Smooth muscle cell (in vitro differentiated cells): ENCODE results near the gene ICOSLG. TPM values are rescaled to one million over a fixed set of nuclear protein-coding genes. Genes with fewer than 3 reads are reported as not detected.

Experiments used
- DNase-seq: peaks from one replicate; lab custom pipeline; 2025; ENCODE audit not compliant: unreplicated experiment; lab: John Stamatoyannopoulos, UW
- H2AFZ ChIP-seq: fragments of 200-600 bp; sonication (generic); 2 replicates; pipeline ENCODE4 v1.6.0; 2016; ENCODE audit warnings: antibody characterized with exemption, low read depth, mild to moderate bottlenecking
- H3F3A ChIP-seq: fragments of 200-600 bp; sonication (generic); 2 replicates; pipeline ENCODE4 v1.6.0; 2017; ENCODE audit warnings: antibody characterized with exemption, low read depth
- H3K27ac ChIP-seq: fragments of 200-600 bp; sonication (generic); 2 replicates; pipeline ENCODE4 v1.5.1; 2016; ENCODE audit warnings: low read depth, mild to moderate bottlenecking
- H3K27me3 ChIP-seq: fragments of 200-600 bp; sonication (generic); 2 replicates; pipeline ENCODE4 v1.6.1; 2016; ENCODE audit warnings: low read depth, mild to moderate bottlenecking
- H3K36me3 ChIP-seq: fragments of 200-600 bp; sonication (generic); 2 replicates; pipeline ENCODE4 v1.5.1; 2016; ENCODE audit warnings: low read depth
- H3K4me1 ChIP-seq: fragments of 200-600 bp; sonication (generic); 2 replicates; pipeline ENCODE4 v1.5.1; 2016; ENCODE audit warnings: low read depth
- H3K4me2 ChIP-seq: fragments of 200-600 bp; sonication (generic); 2 replicates; pipeline ENCODE4 v1.6.0; 2016; ENCODE audit warnings: mild to moderate bottlenecking
- H3K4me3 ChIP-seq: fragments of 200-600 bp; sonication (generic); 2 replicates; pipeline ENCODE4 v1.5.1; 2016; ENCODE audit warnings: mild to moderate bottlenecking
- H3K79me2 ChIP-seq: fragments of 200-600 bp; sonication (generic); 2 replicates; pipeline ENCODE4 v1.6.0; 2016; ENCODE audit warnings: low read depth, mild to moderate bottlenecking
- H3K9ac ChIP-seq: fragments of 200-600 bp; sonication (generic); 2 replicates; pipeline ENCODE4 v1.6.0; 2016; ENCODE audit warnings: low read depth
- H3K9me3 ChIP-seq: fragments of 200-600 bp; sonication (generic); replicated peaks from 2 replicates; pipeline ENCODE4 v1.5.1; 2016; ENCODE audit warnings: low read depth
- H4K20me1 ChIP-seq: fragments of 200-600 bp; sonication (generic); 2 replicates; pipeline ENCODE4 v1.6.0; 2016; ENCODE audit warnings: low read depth
- CTCF ChIP-seq: fragments of 200-600 bp; sonication (generic); IDR thresholded peaks from 2 replicates; pipeline ENCODE4 v1.5.1; 2017; ENCODE audit warnings: borderline replicate concordance, mild to moderate bottlenecking, antibody characterized with exemption; ENCODE audit not compliant: insufficient read depth, poor library complexity, severe bottlenecking
- WGBS: methylation state at CpG from one replicate; pipeline ENCODE4 v1.1.7; 2016; ENCODE audit warnings: low lambda C conversion rate; 5-methylcytosine and 5-hydroxymethylcytosine counted together
- polyA plus RNA-seq: library from polyadenylated mRNA; unstranded; fragments of >200 nt; fragmentation: Nextera tagmentation; extraction: Ambion mirVana; gene quantifications from 2 replicates; pipeline ENCODE4 v1.2.1, GENCODE V29; 2016
- total RNA-seq: library from RNA; depleted of rRNA; stranded (reverse); fragments of >200 nt; gene quantifications from 2 replicates; pipeline ENCODE4 v1.2.3, GENCODE V29; 2014

The ICOSLG gene
- total and polyA plus RNA-seq, 2 experiments from 2014 or later, result 1.0 to 1.3 TPM

- no peaks in the 10 kb centered on the region for H3K9me3 ChIP-seq
- H2AFZ ChIP-seq, result no peak overlapping the region
- no peak overlapping the region for H3K4me3 ChIP-seq
- H3K27me3 ChIP-seq, result no peaks in the 10 kb centered on the region
- no peaks in the 10 kb centered on the region for H3K36me3 ChIP-seq
- WGBS, result 91% methylated on average over 22 of the region's 22 CpGs
- H3K9ac ChIP-seq, result no peak overlapping the region
- H3K79me2 ChIP-seq, result no peaks in the 10 kb centered on the region
- no peaks in the 10 kb centered on the region for H4K20me1 ChIP-seq
- no peak for DNase-seq
- no peak for TF ChIP-seq CTCF
- H3K27ac ChIP-seq, result no peak overlapping the region
- H3F3A ChIP-seq, result no peaks in the 10 kb centered on the region
- H3K4me1 ChIP-seq, result peaks cover 8% of the 10 kb centered on the region
- H3K4me2 ChIP-seq, result no peak overlapping the region
These were observed 18.5 kb upstream of the ICOSLG start for GRCh38 chr21:44259082-44259705.

- no peak overlapping the region for H2AFZ ChIP-seq
- WGBS, result 93% methylated on average over 34 of the region's 34 CpGs
- no peak overlapping the region for H3K9ac ChIP-seq
- H3K27me3 ChIP-seq, result no peaks in the 10 kb centered on the region
- no peak overlapping the region for H3K4me2 ChIP-seq
- H3K4me3 ChIP-seq, result no peak overlapping the region
- no peaks in the 10 kb centered on the region for H3K79me2 ChIP-seq
- peaks cover 1% of the 10 kb centered on the region for H3K4me1 ChIP-seq
- H3F3A ChIP-seq, result no peaks in the 10 kb centered on the region
- no peaks in the 10 kb centered on the region for H4K20me1 ChIP-seq
- H3K9me3 ChIP-seq, result no peaks in the 10 kb centered on the region
- TF ChIP-seq CTCF, result no peak
- no peak overlapping the region for H3K27ac ChIP-seq
- H3K36me3 ChIP-seq, result no peaks in the 10 kb centered on the region
- DNase-seq, result no peak
These were observed 17.4 kb upstream of the ICOSLG start for GRCh38 chr21:44258056-44258725.

- H3K9me3 ChIP-seq, result no peaks in the 10 kb centered on the region
- H3K27me3 ChIP-seq, result no peaks in the 10 kb centered on the region
- no peaks in the 10 kb centered on the region for H3K36me3 ChIP-seq
- no peak overlapping the region for H3K4me3 ChIP-seq
- no peak for TF ChIP-seq CTCF
- H3F3A ChIP-seq, result no peaks in the 10 kb centered on the region
- WGBS, result 83% methylated on average over 10 of the region's 11 CpGs
- H3K79me2 ChIP-seq, result no peaks in the 10 kb centered on the region
- no peak overlapping the region for H3K9ac ChIP-seq
- no peak overlapping the region for H3K4me2 ChIP-seq
- no peaks in the 10 kb centered on the region for H3K4me1 ChIP-seq
- no peak for DNase-seq
- H4K20me1 ChIP-seq, result no peaks in the 10 kb centered on the region
- no peak overlapping the region for H3K27ac ChIP-seq
- no peak overlapping the region for H2AFZ ChIP-seq
These were observed 14.8 kb upstream of the ICOSLG start for GRCh38 chr21:44255511-44255981.
